GM21825 (cell line): ENCODE results near the gene MRRF.
"Not testable (repeated sequence)": the region's sequence is repeated elsewhere in the genome, so short reads cannot be mapped to it uniquely, and the experiment has no call there.

ENCODE experiments used
- ATAC-seq: cut with Tn5 transposase; IDR thresholded peaks from one replicate; pipeline ENCODE4 v1.9.1; 2021; ENCODE audit warnings: mild to moderate bottlenecking, moderate library complexity; ENCODE audit not compliant: unreplicated experiment

The MRRF gene

DNA sequence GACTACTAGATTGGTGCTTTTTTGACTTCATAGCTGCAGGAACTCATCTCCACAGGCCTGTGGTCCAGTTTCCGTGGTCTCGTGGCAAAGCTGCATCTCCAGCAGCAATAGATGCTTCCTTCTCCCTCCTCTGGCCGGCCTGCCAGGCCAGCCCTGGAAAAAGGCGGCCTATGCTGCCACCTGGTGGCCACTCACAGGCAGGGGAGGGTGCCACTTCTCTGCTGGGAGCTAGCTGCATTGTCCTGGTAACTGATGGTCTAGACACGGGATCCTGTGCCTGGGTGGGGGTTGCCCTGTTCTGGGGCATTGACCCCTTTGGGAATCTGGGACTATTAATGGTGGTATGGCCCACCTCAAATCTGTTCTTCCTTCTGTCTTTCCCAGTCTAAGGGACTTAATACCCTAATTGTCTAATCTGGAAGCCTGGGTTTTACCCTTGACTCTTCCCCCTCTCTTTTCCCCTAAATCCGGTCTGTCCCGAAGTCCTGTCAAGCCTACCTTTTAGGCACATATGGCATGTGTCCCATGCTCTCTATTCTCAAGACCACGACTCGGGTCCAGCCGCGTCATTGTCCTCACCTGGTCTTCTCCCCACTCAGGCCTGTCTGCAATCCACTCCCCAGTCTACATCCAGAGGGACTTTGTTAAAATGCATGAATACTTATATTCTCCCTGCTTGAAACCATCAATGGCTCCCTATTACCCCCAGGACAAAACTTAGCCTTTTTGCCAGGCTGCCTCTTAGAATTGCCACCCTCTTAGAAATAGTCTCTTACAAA lies 86.1 kb downstream of the MRRF start:
- ATAC-seq = peak; percentile 82

DNA sequence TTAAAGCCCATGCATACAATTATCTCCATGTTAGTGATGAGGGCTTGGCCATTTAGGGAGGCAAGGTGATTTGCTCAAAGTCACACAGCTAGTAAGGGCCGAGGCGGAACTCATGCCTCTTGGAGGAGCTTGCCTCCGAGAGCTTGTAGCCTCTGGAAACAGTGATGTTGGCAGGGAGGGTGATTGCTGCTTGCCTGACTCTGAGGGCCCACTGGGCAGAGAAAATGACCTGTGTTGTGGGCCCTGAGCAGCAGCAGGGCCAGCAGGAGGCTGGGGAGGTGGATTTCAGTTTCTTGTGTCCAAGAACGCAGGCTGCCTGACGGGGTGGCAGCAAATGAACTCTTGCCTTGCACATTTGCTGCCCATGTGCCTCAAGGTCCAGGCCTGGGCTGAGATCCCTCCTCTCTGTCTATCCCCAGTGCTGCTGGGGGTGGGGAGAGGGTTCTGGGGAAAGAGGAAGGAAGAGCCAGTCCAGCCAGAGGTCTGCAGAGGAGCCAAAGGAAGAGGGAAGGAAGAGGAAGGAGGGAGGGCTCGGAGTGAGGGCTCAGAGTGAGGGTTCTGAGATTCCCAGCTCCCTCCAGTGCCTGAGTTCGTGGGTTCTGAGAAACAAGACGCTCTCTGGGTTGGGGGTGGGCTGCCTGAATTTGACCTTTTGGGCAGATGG lies 90.0 kb downstream of the MRRF start:
- ATAC-seq = no peak

DNA sequence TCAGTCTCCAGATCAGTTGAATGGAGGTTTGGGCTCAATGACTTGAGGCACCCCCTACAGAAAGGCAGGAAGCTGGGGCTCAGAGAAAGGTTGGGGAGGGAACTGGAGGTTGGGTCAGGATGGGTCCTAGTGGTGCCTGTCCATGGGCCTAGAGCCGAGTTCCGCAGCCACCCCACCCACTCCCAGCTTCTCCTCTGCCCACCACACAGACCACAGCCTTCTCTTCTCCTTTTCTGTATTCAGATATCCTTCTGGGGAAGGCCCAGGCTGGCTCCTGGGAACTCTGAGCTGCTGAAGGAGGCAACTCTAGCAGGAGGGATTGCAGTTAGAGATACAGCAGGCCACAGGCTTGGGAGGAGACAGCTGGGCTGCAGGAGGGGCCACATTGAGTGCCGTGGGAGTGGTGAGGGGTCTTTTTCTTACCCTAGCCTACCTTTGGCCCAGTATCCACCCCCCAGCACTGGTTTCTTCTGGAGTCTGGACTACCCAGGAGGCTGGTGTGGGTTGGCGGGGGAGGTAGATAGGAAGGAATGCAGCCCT lies 90.7 kb downstream of the MRRF start:
- ATAC-seq = no peak

- ATAC-seq = no peak
Observed at GRCh38 chr9:122356627-122357026, 91.9 kb downstream of the MRRF start.

GRCh38 chr9:122360891-122361290 lies 96.2 kb downstream of the MRRF start:
- no peak for ATAC-seq

- ATAC-seq = not testable (repeated sequence)
Observed at GRCh38 chr9:122363131-122363530, 98.4 kb downstream of the MRRF start.

DNA sequence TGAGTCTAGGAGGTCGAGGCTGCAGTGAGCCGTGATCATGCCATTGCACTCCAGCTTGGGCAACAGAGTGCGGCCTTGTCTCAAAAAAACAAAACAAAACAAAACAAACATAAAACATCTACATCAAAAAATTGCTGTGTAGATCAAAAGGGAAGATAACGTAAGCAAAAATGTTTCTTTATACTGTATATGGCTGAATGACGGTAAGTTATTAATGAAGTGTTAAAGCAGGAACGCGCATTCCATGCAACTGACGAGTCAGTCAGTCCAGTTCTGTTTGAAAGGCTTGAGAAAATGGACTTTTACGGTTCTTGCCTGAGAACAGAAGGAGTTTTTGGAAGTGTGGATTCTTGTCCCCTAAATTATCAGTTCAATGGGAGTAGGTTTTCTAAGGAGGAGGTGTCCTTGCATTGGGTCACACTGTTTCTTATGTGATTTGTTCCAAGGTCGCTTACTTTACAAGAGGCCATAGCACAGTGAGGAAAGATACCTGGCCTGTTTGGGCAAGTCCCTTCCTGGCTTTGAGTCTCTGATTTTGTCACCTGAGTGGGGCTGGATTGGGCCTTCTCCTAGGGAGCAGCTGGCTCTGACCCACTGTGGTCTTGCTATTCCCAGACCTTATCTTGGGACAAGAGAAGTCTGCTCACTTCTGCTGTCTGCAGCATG lies 99.6 kb downstream of the MRRF start:
- no peak for ATAC-seq

- ATAC-seq = no peak
Observed at GRCh38 chr9:122364783-122365150, 100.1 kb downstream of the MRRF start.

DNA sequence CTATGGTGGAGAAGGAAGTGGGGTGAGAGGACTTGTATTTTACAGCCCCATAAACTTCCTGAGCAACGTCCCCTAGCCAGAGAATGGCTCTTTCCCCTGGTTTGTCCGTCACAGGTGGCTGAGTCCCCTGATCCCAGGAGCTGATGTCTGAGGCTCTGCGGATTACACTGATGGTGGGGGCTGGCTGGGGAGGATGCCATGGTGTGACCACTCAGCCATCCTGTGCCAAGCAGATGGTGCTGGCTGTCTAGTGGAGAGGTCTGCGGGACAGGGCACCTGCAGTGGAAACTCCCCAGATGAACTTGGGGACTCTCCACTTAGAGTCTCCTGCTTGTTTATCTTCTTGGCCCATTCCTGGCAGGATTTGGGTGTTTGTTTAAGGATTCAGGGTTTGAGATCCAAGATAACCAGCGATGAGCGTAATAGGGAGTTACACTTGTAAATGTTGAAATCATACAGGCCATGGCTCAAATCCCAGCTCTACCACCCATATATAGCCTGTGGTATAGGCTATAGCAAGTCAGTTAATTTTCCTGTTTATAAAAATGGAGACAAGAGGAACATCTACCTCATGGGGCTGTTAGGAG lies 101.5 kb downstream of the MRRF start:
- no peak for ATAC-seq

GRCh38 chr9:122367065-122367464 lies 102.4 kb downstream of the MRRF start:
- ATAC-seq = no peak

GRCh38 chr9:122367774-122368460 lies 103.2 kb downstream of the MRRF start:
- ATAC-seq = no peak

- ATAC-seq = no peak
Observed at GRCh38 chr9:122368642-122369041, 104.0 kb downstream of the MRRF start.

DNA sequence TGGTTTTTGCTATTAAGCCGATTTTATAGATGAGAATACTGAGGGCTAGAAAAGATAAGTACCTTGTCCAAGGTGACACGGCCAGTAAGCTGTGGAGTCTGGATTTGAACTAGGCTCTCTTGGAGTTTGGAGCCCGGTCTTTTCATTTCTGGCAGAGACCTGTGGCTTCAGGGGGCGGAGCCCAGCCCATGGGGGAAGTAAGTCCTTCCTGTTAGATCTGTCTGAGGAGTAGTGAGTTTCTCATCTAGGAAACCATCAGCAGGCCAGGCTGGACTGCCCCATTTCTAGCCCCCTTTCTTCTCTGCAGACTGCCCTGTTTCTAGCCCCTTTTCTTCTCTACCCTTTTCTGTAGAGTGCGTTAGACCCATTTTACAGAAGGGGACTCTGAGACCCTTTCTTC lies 105.6 kb downstream of the MRRF start:
- peak; percentile 29 for ATAC-seq

GRCh38 chr9:122370869-122371755 lies 106.4 kb downstream of the MRRF start, which contains the start of gene PTGS1:
Gene PTGS1 (plus strand): TSS chr9:122371024. CDS start chr9:122371085, 61 bp downstream.
- ATAC-seq = peak; percentile 59

GRCh38 chr9:122371846-122372245 lies 107.2 kb downstream of the MRRF start:
- no peak for ATAC-seq

DNA sequence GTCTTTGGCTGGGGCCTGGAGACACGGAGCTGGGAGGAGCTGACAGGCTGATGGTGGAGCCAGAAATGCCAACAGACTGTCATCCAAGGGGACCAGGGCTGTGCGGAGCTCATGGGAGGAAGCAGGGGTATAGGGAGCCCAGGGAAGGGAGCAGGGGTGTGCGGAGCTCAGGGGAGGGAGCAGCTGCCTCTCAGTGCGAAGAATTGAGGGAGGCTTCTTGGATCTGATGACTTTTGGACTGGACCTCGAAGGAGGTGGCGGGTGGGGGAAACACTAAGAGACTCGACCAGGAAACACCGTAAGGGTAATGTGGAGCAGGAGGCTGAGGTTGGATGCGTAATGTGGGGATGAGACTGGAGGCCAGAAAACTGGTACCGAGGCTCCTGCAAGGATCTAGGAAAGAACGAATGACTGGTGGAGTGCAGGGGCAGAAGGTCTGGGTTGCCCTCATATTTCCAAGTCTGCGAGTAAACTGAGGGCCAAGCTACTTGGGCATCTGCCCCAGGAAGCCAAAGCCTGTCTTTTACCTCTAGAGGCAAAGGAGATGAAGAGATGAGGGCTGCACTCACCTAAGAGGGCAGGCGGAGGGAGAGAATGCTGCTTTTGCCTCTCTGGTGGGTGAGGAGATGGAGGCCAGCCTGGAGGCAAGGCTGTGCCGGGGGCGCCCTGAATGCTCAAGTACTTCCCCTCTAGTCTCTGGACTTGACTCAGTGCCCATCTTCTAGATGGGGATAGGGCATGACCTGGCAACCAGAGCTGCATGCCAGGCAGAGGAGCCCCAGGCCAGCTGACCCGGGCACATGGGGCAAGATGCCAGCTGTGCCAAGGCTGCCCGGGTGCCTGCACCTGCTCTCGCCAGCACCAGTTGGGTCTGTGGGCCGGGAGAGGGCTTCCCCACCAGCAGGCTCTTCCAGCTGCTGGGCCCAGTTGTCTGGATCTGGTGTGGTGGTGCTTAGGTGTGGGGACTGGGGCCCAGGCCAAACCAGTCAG lies 108.5 kb downstream of the MRRF start:
- ATAC-seq = no peak

DNA sequence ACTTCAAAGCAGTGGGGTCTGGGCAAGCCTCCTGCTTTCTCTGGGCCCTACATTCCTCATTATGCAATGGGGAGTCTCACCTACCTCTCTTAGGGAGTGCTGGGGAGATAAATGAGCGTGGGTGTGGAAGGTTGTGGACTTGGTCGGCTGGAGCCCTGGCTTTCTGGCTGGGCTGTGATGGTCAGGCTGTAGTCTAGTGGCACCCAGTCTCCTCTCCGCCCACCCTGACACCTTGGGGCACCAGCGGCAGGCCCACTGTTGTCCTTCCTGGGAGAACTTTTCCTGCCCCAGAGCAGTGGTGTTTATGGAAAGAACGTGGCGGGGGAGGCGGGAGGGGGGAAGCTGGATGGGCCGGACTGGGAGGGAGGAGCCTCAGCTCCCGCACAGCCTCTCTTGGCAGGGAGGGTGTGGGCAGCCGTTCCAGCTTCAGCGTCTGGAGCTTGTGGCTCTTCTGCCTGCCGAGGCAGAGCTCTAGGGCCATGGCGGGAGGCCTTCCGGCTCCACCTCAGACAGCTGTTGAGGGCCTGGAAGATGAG lies 110.3 kb downstream of the MRRF start:
- no peak for ATAC-seq

DNA sequence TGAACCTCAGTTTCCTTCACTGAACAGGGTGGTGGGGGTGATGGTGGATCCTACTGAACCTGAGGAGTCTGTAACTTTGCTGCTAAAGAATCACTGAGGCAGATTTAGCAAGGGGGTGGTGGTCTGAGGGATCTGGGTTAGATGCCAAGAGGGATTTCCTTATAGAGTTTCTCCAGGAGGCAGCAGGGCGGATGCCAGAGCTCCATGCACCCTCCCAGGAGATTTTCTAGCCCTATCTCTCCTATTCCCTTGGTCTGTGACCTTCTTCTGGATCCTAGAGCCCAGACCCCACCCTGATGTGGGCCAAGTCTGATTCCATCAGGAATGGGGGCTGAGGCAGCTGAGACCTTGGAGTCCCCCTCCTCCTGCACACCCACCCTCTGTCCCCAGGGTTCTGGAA lies 112.1 kb downstream of the MRRF start:
- ATAC-seq = no peak
